Measurements from ENCODE around the gene OTOS.

DNA sequence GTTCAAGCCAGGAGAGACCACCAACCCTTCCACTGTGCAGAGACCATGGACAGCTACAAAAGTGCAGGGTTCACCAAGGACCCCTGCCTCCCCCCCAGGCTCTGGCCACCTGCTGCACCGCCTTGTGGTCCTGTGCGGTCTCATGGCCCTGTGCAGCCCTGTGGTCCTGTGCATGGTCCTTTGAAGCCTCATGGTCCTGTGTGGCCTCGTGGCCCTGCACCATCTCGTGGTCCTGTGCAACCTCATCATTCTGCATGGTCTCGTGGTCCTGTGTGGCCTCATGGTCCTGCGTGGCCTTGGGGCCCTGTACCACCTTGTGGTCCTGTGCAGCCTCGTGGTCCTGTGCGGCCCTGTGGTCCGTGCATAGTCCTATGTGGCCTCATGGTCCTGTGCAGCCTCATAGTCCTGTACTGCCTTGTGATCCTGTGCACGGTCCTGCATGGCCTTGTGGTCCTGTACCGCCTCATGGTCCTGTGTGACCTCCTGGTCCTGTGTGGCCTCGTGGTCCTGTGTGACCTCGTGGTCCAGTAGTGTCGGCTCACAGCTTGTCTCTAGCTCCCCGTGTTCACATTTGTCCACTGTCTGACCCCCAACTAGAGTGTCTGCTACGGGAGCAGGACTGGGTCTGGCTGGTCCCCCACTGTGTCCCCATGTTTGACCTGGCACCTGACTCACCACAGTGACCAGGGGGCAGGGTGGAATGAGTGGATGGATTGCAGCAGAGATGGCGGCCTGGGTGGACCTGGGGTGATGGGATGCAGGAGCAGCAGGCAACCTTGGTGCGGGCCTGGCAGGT, 20.0 kb upstream of the OTOS start:
- TF ChIP-seq EZH2phosphoT487 (IDR thresholded peaks at IDR 0.05; ENCODE audit: borderline replicate concordance, low read length) (no peak), CTCF (IDR thresholded peaks at IDR 0.05; ENCODE audit: low read depth, low read length, poor library complexity, severe bottlenecking) (no peak)
